ENCODE results near the gene FGGY. TPM values are rescaled to one million over a fixed set of nuclear protein-coding genes. Genes with fewer than 3 reads are reported as not detected.

The FGGY gene
- total RNA-seq, 1 experiment from 2014 or later: 6.4 TPM

- TF ChIP-seq CTCF (IDR thresholded peaks at IDR 0.05; ENCODE audit: insufficient read depth in 1 of 2, low read depth in 1 of 2, low read length in 1 of 2, severe bottlenecking in 1 of 2, unreplicated experiment in 1 of 2): no peak
- H3K9me3 ChIP-seq: no peaks in the 10 kb centered on the region
- Mint-ChIP-seq H3K36me3 (ENCODE audit: insufficient read depth, unreplicated experiment) (no peaks in the 10 kb centered on the region), H3K27me3 (ENCODE audit: insufficient read depth, unreplicated experiment) (peaks cover 4% of the 10 kb centered on the region), H3K4me1 (ENCODE audit: low read depth, unreplicated experiment) (no peaks in the 10 kb centered on the region), H3K9me3 (ENCODE audit: unreplicated experiment) (no peaks in the 10 kb centered on the region), H3K4me3 (ENCODE audit: unreplicated experiment) (no peak overlapping the region), H3K27ac (ENCODE audit: unreplicated experiment) (no peak overlapping the region)
- intact Hi-C loops (cut with micrococcal nuclease; ENCODE audit: unreplicated experiment): no loop called here
- no peaks in the 10 kb centered on the region for H3K4me1 ChIP-seq
- H3K27me3 ChIP-seq (replicated peaks; ENCODE audit: control insufficient read depth, insufficient read depth, low read length): no peaks in the 10 kb centered on the region
- no peaks in the 10 kb centered on the region for H3K36me3 ChIP-seq (ENCODE audit: control insufficient read depth, insufficient read depth, low read length)
- BruUV-seq (replicated peaks): no TSS peak
- no peak overlapping the region for H3K4me3 ChIP-seq (ENCODE audit: low read depth, low read length)
- ChIA-PET CTCF (no interaction called here), POLR2A (no interaction called here)
- no peak for DNase-seq
These were observed 30.0 kb upstream of the FGGY start for GRCh38 chr1:59266927-59267293.

GRCh38 chr1:59268406-59268805, 28.5 kb upstream of the FGGY start:
- BruUV-seq (replicated peaks): no TSS peak
- Mint-ChIP-seq H3K27ac (ENCODE audit: unreplicated experiment) (no peak overlapping the region), H3K36me3 (ENCODE audit: insufficient read depth, unreplicated experiment) (no peaks in the 10 kb centered on the region), H3K27me3 (ENCODE audit: insufficient read depth, unreplicated experiment) (peaks cover 4% of the 10 kb centered on the region), H3K9me3 (ENCODE audit: unreplicated experiment) (no peaks in the 10 kb centered on the region), H3K4me1 (ENCODE audit: low read depth, unreplicated experiment) (no peaks in the 10 kb centered on the region), H3K4me3 (ENCODE audit: unreplicated experiment) (no peak overlapping the region)
- H3K27me3 ChIP-seq (replicated peaks; ENCODE audit: control insufficient read depth, insufficient read depth, low read length): no peaks in the 10 kb centered on the region
- CTCF ChIA-PET: no interaction called here
- H3K4me1 ChIP-seq: no peaks in the 10 kb centered on the region
- no peak overlapping the region for H3K4me3 ChIP-seq (ENCODE audit: low read depth, low read length)
- POLR2A ChIA-PET: no interaction called here
- intact Hi-C loops (cut with micrococcal nuclease; ENCODE audit: unreplicated experiment): no loop called here
- no peaks in the 10 kb centered on the region for H3K36me3 ChIP-seq (ENCODE audit: control insufficient read depth, insufficient read depth, low read length)
- DNase-seq: no peak
- H3K9me3 ChIP-seq: no peaks in the 10 kb centered on the region
- TF ChIP-seq CTCF (IDR thresholded peaks at IDR 0.05; ENCODE audit: insufficient read depth in 1 of 2, low read depth in 1 of 2, low read length in 1 of 2, severe bottlenecking in 1 of 2, unreplicated experiment in 1 of 2): no peak

DNA sequence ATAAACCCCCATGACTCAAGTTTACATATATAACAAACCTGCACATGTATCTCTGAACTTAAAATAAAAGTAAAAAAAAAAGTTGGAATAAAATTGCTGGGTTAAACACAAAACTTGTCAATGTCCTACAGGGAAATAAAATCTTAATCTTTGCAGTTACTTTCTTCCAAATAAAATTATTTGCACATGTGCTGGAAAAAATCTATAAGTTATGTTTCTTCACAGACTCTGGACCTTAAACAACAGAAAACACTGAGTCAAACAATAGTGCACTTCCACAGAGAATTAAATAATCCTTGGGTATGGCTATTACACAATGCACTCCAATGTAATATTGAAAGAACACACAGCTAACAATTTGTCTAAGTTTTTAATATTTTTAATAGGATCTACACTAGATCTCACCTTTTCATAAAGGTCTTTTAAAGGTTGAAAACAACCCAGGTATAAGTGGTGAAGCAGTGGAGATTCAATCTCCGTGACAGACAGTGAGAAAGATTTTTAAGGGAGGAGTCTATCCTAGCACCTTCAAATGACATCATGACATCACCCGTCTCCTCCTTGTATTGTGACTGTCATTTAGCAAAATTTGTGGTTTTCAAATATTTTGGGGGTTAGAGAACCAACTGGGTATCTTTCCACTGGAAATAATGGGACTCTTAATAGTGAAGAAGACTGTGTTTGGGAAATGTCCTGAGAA, 25.2 kb upstream of the FGGY start:
- Mint-ChIP-seq H3K4me3 (ENCODE audit: unreplicated experiment) (no peak overlapping the region), H3K9me3 (ENCODE audit: unreplicated experiment) (no peaks in the 10 kb centered on the region), H3K27ac (ENCODE audit: unreplicated experiment) (no peak overlapping the region), H3K36me3 (ENCODE audit: insufficient read depth, unreplicated experiment) (no peaks in the 10 kb centered on the region), H3K27me3 (ENCODE audit: insufficient read depth, unreplicated experiment) (peaks cover 4% of the 10 kb centered on the region), H3K4me1 (ENCODE audit: low read depth, unreplicated experiment) (no peaks in the 10 kb centered on the region)
- Histone ChIP-seq H3K27me3 (replicated peaks; ENCODE audit: control insufficient read depth, insufficient read depth, low read length) (no peaks in the 10 kb centered on the region), H3K9me3 (no peaks in the 10 kb centered on the region), H3K36me3 (ENCODE audit: control insufficient read depth, insufficient read depth, low read length) (no peaks in the 10 kb centered on the region), H3K4me3 (ENCODE audit: low read depth, low read length) (no peak overlapping the region), H3K4me1 (no peaks in the 10 kb centered on the region)
- POLR2A ChIA-PET: no interaction called here
- CTCF ChIA-PET: no interaction called here
- DNase-seq: no peak
- intact Hi-C loops (cut with micrococcal nuclease; ENCODE audit: unreplicated experiment): no loop called here
- no peak for TF ChIP-seq CTCF (IDR thresholded peaks at IDR 0.05; ENCODE audit: insufficient read depth in 1 of 2, low read depth in 1 of 2, low read length in 1 of 2, severe bottlenecking in 1 of 2, unreplicated experiment in 1 of 2)
- BruUV-seq (replicated peaks): no TSS peak

All from Caco-2 (cell line).